22Rv1 (cell line): ENCODE measurements around the gene SYNE2.

Source experiments
- H3K27ac ChIP-seq: fragments of 450-650 bp; 2 replicates; pipeline ENCODE4 v1.5.1; 2017
- CTCF ChIP-seq: fragments of 450-650 bp; IDR thresholded peaks from 2 replicates; pipeline ENCODE4 v1.5.1; 2017; ENCODE audit warnings: mild to moderate bottlenecking
- ZFX ChIP-seq: fragments of 450-650 bp; IDR thresholded peaks from 2 replicates; pipeline ENCODE4 v1.6.1; 2017; ENCODE audit warnings: antibody characterized with exemption, borderline replicate concordance

The SYNE2 gene

GRCh38 chr14:63881926-63882325, 29.1 kb downstream of the SYNE2 start:
- no peak for TF ChIP-seq CTCF
- no peak for TF ChIP-seq ZFX

GRCh38 chr14:63887899-63888298, 35.1 kb downstream of the SYNE2 start:
- TF ChIP-seq CTCF, result no peak
- no peak for TF ChIP-seq ZFX
- H3K27ac ChIP-seq, result no peak overlapping the region

More at GRCh38 chr14:63881926-63882325, 29.1 kb downstream of the SYNE2 start:
- no peak overlapping the region for H3K27ac ChIP-seq

- no peak for TF ChIP-seq CTCF
- no peak for TF ChIP-seq ZFX
- H3K27ac ChIP-seq, result no peak overlapping the region
These were observed 37.7 kb downstream of the SYNE2 start for GRCh38 chr14:63890553-63890952.

GRCh38 chr14:63891148-63891975, 38.6 kb downstream of the SYNE2 start:
- H3K27ac ChIP-seq, result no peak overlapping the region
- no peak for TF ChIP-seq CTCF
- TF ChIP-seq ZFX, result no peak

- no peak overlapping the region for H3K27ac ChIP-seq
- TF ChIP-seq CTCF (no peak), ZFX (no peak)
These were observed 39.5 kb downstream of the SYNE2 start for GRCh38 chr14:63892265-63892664.

- peak overlapping the region; percentile 22; the same call in 1 of the 2 replicates for H3K27ac ChIP-seq
- TF ChIP-seq ZFX (no peak), CTCF (no peak)
These were observed 41.1 kb downstream of the SYNE2 start for GRCh38 chr14:63893701-63894458.

- H3K27ac ChIP-seq, result peak overlapping the region; percentile 53
- no peak for TF ChIP-seq CTCF
- TF ChIP-seq ZFX, result no peak
These were observed 42.7 kb downstream of the SYNE2 start for GRCh38 chr14:63895510-63895909.
